WERI-Rb-1 (cell line): ENCODE results near the gene TWIST2.

ENCODE experiments used
- DNase-seq: peaks from one replicate; pipeline ENCODE4 v3.0.0-alpha.2; 2020
- H3K27ac ChIP-seq: fragments of 250-450 bp; sonication (Bioruptor Pico); 2 replicates; pipeline ENCODE4 v1.5.1; 2020; ENCODE audit warnings: mild to moderate bottlenecking, moderate library complexity
- H3K27me3 ChIP-seq: fragments of 250-450 bp; sonication (Bioruptor Pico); 2 replicates; pipeline ENCODE4 v1.5.1; 2021; ENCODE audit warnings: mild to moderate bottlenecking, low read depth, moderate library complexity; ENCODE audit not compliant: insufficient read depth, severe bottlenecking
- H3K36me3 ChIP-seq: fragments of 250-450 bp; sonication (Bioruptor Pico); 2 replicates; pipeline ENCODE4 v1.5.1; 2020; ENCODE audit warnings: mild to moderate bottlenecking, moderate library complexity
- H3K4me3 ChIP-seq: 2 replicates; pipeline ENCODE4 v1.5.1; 2011; ENCODE audit warnings: low read depth, mild to moderate bottlenecking, control low read depth, low read length
- H3K9me3 ChIP-seq: fragments of 250-450 bp; sonication (Bioruptor Pico); 2 replicates; pipeline ENCODE4 v1.5.1; 2021; ENCODE audit warnings: mild to moderate bottlenecking, moderate library complexity; ENCODE audit not compliant: severe bottlenecking
- TF ChIP-seq, protein P1 (sequence below): IDR thresholded peaks from 2 replicates; pipeline ENCODE4 v1.5.1; 2011; ENCODE audit warnings: low read depth, mild to moderate bottlenecking, control low read depth, inconsistent platforms, low read length

Gene TWIST2

DNA sequence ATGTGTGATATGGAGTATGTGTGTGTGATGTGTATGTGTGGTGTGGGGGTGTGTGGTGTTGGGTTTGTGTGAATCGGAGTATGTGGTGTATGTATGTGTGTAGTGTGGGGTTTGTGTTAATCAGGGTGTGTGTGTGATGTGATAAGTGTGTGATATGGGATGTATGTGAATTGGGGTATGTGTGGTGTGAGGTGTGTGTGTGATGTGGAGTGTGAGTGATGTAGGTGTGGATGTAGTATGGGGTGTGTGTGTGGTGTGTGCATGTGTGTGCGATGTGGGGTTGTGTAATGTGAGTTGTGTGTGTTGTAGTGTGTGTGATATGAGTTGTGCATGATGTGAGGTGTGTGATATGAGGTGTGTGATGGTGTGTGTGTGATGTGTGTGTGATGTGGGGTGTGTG is 54.4 kb downstream of the TWIST2 start:
- Histone ChIP-seq H3K27me3 (peaks cover 47% of the 10 kb centered on the region), H3K9me3 (no peaks in the 10 kb centered on the region), H3K27ac (no peak overlapping the region), H3K36me3 (no peaks in the 10 kb centered on the region), H3K4me3 (no peak overlapping the region)
- DNase-seq, result no peak
- TF ChIP-seq, protein P1, sequence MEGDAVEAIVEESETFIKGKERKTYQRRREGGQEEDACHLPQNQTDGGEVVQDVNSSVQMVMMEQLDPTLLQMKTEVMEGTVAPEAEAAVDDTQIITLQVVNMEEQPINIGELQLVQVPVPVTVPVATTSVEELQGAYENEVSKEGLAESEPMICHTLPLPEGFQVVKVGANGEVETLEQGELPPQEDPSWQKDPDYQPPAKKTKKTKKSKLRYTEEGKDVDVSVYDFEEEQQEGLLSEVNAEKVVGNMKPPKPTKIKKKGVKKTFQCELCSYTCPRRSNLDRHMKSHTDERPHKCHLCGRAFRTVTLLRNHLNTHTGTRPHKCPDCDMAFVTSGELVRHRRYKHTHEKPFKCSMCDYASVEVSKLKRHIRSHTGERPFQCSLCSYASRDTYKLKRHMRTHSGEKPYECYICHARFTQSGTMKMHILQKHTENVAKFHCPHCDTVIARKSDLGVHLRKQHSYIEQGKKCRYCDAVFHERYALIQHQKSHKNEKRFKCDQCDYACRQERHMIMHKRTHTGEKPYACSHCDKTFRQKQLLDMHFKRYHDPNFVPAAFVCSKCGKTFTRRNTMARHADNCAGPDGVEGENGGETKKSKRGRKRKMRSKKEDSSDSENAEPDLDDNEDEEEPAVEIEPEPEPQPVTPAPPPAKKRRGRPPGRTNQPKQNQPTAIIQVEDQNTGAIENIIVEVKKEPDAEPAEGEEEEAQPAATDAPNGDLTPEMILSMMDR, result no peak

GRCh38 chr2:238903141-238903540 is 55.3 kb downstream of the TWIST2 start:
- DNase-seq, result no peak
- H3K27ac ChIP-seq, result no peak overlapping the region
- TF ChIP-seq, protein P1, result no peak

GRCh38 chr2:238904177-238904576 is 56.3 kb downstream of the TWIST2 start:
- Histone ChIP-seq H3K36me3 (no peaks in the 10 kb centered on the region), H3K4me3 (no peak overlapping the region), H3K27me3 (peaks cover 29% of the 10 kb centered on the region), H3K27ac (no peak overlapping the region), H3K9me3 (peaks cover 7% of the 10 kb centered on the region)
- DNase-seq, result no peak
- TF ChIP-seq, protein P1, result no peak

More at GRCh38 chr2:238903141-238903540, 55.3 kb downstream of the TWIST2 start:
- peaks cover 39% of the 10 kb centered on the region for H3K27me3 ChIP-seq
- H3K36me3 ChIP-seq, result no peaks in the 10 kb centered on the region
- H3K4me3 ChIP-seq, result no peak overlapping the region
- peaks cover 6% of the 10 kb centered on the region for H3K9me3 ChIP-seq

DNA sequence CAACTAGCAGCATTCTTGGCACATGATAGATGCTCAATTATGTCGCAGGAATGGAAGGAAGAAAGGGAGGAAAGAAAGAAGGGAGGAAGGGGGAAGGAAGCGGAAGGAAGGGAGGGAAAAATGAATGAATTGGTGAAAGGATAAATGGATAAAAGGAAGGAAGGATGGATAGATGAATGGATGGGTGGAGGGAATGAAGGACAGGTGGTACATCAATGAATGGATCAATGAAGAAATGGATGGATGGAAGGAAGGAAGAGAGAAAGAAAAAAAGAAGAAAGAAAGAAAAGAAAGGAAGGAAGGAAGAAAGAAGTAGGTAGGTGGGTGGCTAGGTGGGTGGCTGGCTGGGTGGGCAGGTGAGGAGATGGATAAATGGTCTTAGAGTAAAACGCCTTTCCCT is 56.8 kb downstream of the TWIST2 start:
- DNase-seq, result no peak
- peaks cover 7% of the 10 kb centered on the region for H3K9me3 ChIP-seq
- H3K36me3 ChIP-seq, result no peaks in the 10 kb centered on the region
- no peak overlapping the region for H3K4me3 ChIP-seq
- peaks cover 29% of the 10 kb centered on the region for H3K27me3 ChIP-seq
- no peak overlapping the region for H3K27ac ChIP-seq
- TF ChIP-seq, protein P1, result no peak

DNA sequence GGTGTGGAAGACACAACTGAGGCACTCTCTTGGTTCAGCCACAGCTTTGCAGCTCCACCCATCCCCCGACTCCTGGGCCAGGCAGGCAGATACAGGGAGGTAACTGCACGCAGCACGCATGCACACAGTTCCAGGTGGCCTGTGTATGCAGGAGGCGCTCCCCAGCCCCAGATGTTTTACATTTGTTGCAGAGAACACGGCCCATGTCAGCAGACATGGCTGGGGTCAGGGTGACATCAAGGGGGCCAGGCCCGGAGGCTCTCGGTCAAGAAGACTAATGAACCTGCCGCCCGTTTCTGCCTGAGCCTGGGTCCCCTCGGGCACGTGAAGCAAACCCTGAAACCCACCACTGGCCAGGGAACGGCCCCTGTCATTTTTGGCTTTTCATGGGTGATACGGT is 57.3 kb downstream of the TWIST2 start:
- no peaks in the 10 kb centered on the region for H3K36me3 ChIP-seq
- DNase-seq, result no peak
- H3K27me3 ChIP-seq, result peaks cover 29% of the 10 kb centered on the region
- H3K4me3 ChIP-seq, result no peak overlapping the region
- no peak overlapping the region for H3K27ac ChIP-seq
- H3K9me3 ChIP-seq, result peaks cover 7% of the 10 kb centered on the region
- TF ChIP-seq, protein P1, result no peak

DNA sequence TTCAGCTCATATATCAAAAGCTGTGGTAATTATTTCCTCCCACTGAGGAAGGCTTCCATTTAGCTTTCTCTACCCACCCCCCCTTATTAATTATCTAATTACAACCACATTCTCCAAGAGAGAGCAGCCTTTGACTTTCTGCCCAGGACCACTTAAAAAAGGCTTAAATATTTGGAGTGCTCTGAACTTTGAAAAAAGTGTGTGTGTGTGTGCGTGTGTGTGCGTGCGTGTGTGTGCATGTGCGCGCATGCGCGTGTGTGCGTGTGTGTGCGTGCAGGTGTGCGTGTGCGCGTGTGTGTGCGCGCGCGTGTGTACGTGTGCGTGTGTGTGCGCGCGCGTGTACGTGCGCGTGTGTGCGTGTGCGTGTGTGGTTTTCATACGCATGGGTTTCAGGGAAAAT is 57.8 kb downstream of the TWIST2 start:
- DNase-seq, result no peak
- Histone ChIP-seq H3K9me3 (peaks cover 7% of the 10 kb centered on the region), H3K4me3 (no peak overlapping the region), H3K27me3 (peaks cover 29% of the 10 kb centered on the region), H3K27ac (no peak overlapping the region), H3K36me3 (no peaks in the 10 kb centered on the region)
- TF ChIP-seq, protein P1, result no peak
